ENCODE data around the gene CMTM5.

GRCh38 chr14:23339506-23340268 is 37.2 kb upstream of the CMTM5 start:
- TF ChIP-seq CTCF (IDR thresholded peaks at IDR 0.05; ENCODE audit: low read depth, low read length), result no peak
- no peak for TF ChIP-seq EZH2phosphoT487 (IDR thresholded peaks at IDR 0.05; ENCODE audit: low read depth)

All from OCI-LY3 (cell line).